LNCAP (cell line): ENCODE results near the gene GFI1B.

Source experiments
- CTCF ChIP-seq: fragments of 450-650 bp; IDR thresholded peaks from 2 replicates; pipeline ENCODE4 v1.5.1; 2017; ENCODE audit warnings: mild to moderate bottlenecking

GFI1B gene

GRCh38 chr9:132996526-132996925 is 18.0 kb downstream of the GFI1B start:
- TF ChIP-seq CTCF = no peak

DNA sequence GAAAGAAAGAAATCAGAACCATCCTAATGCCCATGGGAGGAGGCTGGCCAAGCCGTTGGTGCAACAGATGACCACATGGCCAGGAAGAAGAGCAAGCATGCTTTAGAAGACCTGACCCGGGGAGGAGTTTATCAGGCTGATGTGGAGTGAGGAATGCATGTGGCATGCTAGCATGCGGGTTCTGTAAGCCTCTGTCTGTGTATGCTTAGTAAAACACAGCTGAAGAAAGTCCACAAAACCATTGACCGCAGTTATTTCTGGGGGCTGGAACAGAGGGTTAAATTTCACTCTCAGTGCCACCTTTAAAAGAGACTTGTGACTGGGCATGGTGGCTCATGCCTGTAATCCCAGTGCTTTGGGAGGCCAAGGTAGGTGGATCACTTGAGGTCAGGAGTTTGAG is 19.1 kb downstream of the GFI1B start:
- TF ChIP-seq CTCF = no peak

GRCh38 chr9:132998831-132999635 is 20.5 kb downstream of the GFI1B start:
- no peak for TF ChIP-seq CTCF

GRCh38 chr9:133002147-133003070 is 23.9 kb downstream of the GFI1B start:
- TF ChIP-seq CTCF = no peak

DNA sequence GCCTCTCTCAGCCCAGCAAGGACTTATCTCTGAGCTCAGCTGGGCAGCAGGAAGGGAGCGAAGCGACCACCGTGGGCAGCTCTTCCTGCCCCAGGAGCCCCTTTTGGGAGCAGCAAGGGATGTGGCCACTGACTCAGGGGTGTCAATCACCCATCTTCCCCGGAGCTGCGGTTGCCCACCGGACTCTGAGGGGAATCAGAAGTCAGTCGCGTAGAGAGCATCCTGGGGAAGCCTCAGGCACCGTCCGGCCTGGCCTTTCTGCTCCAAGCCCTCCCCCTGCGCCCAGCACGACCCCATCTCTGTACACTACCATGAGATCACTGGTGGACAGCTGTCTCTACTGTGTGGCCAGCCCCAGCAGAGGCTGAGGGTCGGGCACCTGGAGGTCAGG is 24.6 kb downstream of the GFI1B start:
- TF ChIP-seq CTCF = no peak

DNA sequence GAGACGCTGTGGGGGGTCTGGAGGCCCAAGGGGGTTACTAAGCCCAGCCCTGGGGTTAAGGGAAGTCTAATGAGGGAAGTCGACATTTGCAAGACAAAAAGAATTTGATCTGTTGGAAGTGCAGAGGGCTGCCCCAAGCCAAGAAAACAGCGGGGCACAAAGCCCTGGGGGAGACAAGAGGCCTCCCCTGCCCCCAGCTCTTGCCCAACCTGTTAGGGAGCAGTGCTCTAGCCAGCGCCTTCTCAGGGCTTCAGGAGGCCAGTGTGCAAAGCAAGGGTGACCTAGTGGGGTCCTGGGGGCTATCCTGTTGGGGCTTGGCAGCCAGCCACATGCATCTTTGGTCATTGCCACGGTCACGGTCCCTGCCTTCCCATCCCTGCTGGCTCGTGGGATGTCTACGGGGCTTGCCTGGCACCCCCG is 25.2 kb downstream of the GFI1B start:
- no peak for TF ChIP-seq CTCF

GRCh38 chr9:133004091-133004998 is 25.9 kb downstream of the GFI1B start:
- no peak for TF ChIP-seq CTCF
